IPS-18c (cell line): ENCODE data around the gene HS2ST1.
"Not testable (repeated sequence)": the region's sequence is repeated elsewhere in the genome, so short reads cannot be mapped to it uniquely, and the experiment has no call there.

Experiments used
- H3K4me3 ChIP-seq: 2 replicates; pipeline ENCODE4 v1.7.0; 2013; ENCODE audit warnings: low read depth, mild to moderate bottlenecking, low read length, moderate library complexity; ENCODE audit not compliant: insufficient read depth
- H3K9me3 ChIP-seq: one replicate; pipeline ENCODE4 v1.6.1; 2013; ENCODE audit warnings: mild to moderate bottlenecking, low read length, moderate library complexity; ENCODE audit not compliant: control insufficient read depth, insufficient read depth

The HS2ST1 gene

GRCh38 chr1:86953167-86953566 is 38.7 kb downstream of the HS2ST1 start:
- H3K9me3 ChIP-seq: peaks cover 2% of the 10 kb centered on the region
- no peak overlapping the region for H3K4me3 ChIP-seq

DNA sequence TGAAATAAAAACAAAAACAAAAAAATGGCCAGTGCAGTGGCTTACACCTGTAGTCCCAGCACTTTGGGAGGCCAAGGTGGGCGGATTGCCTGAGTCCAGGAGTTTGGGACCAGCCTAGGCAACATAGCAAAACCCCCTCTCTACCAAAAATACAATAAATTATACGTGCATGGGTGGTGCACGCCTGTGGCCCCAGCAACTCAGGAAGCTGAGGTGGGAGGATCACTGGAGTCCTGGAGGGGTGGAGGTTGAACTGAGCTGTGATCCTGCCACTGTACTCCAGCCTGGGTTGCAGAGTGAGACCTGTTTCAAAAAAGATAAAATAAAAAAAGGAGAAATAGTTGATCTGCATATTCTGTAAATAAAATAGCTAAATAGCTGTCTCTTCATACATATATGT is 41.2 kb downstream of the HS2ST1 start:
- Histone ChIP-seq H3K4me3 (no peak overlapping the region), H3K9me3 (peaks cover 2% of the 10 kb centered on the region)

GRCh38 chr1:86956221-86956620 is 41.8 kb downstream of the HS2ST1 start:
- Histone ChIP-seq H3K4me3 (no peak overlapping the region), H3K9me3 (no peaks in the 10 kb centered on the region)

DNA sequence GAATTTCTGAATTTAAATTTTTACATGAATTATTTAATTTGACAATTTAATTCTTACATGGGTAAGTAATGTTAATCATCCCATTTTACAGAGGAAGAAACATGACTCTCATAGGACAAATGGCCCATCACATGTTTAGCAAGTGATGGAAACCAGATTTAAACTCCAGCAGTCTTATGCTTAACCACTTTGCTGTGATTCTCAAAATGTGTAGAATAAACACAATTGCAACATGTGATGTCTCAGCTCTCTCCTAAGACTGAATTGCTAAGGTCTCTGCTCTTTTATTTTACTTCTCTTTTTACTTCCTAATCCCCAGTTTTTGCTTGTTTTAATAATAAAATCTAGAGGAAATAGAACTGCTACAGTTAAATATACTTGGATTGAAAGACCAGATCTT is 42.8 kb downstream of the HS2ST1 start:
- Histone ChIP-seq H3K9me3 (no peaks in the 10 kb centered on the region), H3K4me3 (no peak overlapping the region)

- Histone ChIP-seq H3K9me3 (no peaks in the 10 kb centered on the region), H3K4me3 (no peak overlapping the region)
These were observed 46.1 kb downstream of the HS2ST1 start for GRCh38 chr1:86960548-86960947.

DNA sequence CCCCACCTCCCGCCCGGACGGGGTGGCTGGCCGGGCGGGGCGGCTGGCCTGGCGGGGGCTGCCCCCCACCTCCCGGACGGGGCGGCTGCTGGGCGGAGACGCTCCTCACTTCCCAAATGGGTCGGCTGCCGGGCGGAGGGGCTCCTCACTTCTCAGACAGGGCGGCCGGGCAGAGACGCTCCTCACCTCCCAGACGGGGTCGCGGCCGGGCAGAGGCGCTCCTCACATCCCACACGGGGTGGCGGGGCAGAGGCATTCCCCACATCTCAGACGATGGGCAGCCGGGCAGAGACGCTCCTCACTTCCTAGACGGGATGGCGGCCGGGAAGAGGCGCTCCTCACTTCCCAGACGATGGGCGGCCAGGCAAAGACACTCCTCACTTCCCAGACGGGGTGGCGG is 49.4 kb downstream of the HS2ST1 start:
- not testable (repeated sequence) for H3K4me3 ChIP-seq, H3K9me3 ChIP-seq

- H3K4me3 ChIP-seq: no peak overlapping the region
- no peaks in the 10 kb centered on the region for H3K9me3 ChIP-seq
These were observed 50.8 kb downstream of the HS2ST1 start for GRCh38 chr1:86965012-86965826.

DNA sequence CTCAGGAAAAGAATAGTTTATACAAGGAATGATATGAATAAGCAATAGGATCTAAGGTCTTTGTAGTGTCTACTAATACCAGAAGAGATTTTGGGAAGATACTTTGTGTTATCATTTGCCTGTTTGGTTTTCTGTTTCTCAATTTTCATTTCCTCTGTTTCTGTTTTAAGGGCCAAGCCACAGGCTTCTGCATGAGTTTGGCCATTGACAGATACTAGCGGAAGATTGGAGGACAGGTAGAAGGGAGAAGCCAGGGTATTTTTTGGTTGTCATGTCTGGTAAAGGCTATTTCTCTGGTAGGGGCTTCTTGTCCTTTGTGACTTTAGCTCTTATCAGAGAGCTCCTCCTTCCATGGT is 51.4 kb downstream of the HS2ST1 start:
- Histone ChIP-seq H3K4me3 (no peak overlapping the region), H3K9me3 (no peaks in the 10 kb centered on the region)

- no peak overlapping the region for H3K4me3 ChIP-seq
- H3K9me3 ChIP-seq: no peaks in the 10 kb centered on the region
These were observed 56.5 kb downstream of the HS2ST1 start for GRCh38 chr1:86970938-86971337.

- Histone ChIP-seq H3K4me3 (no peak overlapping the region), H3K9me3 (no peaks in the 10 kb centered on the region)
These were observed 57.3 kb downstream of the HS2ST1 start for GRCh38 chr1:86971778-86972177.

GRCh38 chr1:86972262-86972661 is 57.8 kb downstream of the HS2ST1 start:
- Histone ChIP-seq H3K9me3 (no peaks in the 10 kb centered on the region), H3K4me3 (no peak overlapping the region)

DNA sequence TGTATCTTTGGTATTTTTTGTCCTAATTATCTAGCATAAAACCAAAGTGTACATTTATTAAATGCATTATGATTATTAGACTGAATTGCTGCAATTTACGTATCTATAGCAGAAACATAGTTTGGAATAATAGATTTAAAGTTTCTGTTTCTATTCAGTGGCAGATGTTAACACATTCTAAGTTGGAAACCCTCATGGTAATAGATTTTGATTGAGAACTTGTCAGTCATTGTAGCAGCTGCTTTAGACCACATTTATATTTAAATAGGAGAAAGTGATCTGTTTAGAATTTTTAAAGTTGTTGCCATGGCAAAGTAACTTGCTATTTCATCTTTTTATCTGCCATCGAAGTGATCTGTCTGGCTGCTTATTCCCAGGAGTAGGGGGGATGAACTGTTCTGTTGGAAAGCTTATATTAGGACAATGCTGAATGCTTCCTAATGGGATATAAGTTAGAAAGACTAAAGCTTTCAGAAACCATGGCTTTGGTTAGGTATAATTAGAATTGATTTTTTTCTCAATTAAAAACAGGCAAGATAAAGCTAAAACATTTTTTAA is 61.6 kb downstream of the HS2ST1 start:
- H3K9me3 ChIP-seq: no peaks in the 10 kb centered on the region
- no peak overlapping the region for H3K4me3 ChIP-seq

- no peaks in the 10 kb centered on the region for H3K9me3 ChIP-seq
- no peak overlapping the region for H3K4me3 ChIP-seq
These were observed 62.2 kb downstream of the HS2ST1 start for GRCh38 chr1:86976664-86977063.

DNA sequence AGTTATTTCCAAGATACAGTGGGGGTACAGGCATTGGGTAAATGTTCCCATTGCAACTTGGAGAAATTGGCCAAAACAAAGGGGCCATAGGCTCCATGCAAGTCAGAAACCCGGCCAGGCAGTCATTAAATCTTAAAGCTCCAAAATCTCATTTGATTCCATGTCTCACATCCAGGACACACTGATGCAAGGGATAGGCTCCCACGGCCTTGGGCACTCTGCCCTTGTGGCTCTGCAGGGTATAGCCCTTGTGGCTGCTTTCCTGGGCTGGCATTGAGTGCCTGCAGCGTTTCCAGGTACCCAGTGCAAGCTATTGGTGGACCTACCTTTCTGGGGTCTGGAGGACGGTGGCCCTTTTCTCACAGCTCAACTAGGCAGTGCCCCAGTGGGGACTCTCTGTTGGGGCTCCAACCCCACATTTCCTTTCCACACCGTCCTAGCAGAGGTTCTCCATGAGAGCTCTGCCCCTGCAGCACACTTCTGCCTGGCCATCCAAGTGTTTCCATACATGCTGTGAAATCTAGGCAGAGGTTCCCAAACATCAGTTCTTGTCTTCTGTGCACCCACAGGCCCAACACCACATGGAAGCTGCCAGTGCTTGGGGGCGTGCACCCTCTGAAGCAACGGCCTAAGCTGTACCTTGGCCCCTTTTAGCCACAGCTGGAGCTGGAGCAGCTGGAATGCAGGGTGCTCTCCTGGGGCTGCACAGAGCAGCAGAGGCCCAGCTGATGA is 67.2 kb downstream of the HS2ST1 start:
- H3K9me3 ChIP-seq: no peaks in the 10 kb centered on the region
- H3K4me3 ChIP-seq: no peak overlapping the region

DNA sequence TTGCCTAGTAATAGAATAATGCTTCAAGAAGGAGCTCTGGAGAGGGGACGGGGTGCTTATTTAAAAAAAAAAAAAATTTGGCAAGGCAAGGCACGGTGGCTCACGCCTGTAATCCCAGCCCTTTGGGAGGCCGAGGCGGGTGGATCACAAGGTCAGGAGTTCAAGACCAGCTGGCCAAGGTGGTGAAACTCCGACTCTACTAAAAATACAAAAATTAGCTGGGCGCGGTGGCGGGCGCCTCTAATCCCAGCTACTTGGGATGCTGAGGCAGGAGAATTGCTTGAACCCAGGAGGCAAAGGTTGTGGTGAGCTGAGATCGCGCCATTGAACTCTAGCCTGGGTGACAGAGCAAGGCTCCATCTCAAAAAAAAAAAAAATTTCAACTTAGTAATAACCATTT is 69.2 kb downstream of the HS2ST1 start:
- not testable (repeated sequence) for H3K4me3 ChIP-seq, H3K9me3 ChIP-seq

DNA sequence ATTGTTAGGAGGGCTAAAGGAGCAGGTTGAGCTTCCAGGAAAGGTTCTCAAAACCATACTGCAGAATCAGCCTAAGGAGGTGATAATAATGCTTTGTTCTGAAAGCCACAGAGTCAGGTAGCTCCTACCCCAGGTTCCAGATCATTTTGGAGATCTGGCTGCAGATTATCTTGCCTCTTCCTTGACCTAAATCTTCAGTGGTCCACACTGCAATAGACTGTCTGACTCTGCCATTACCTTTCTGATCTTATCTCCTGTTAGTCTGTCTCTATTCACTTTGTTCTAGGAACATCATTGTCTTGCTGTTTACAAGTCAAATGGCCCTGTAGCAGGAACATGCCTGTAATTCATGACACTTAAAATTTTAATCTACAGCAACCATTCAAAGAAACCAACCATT is 73.0 kb downstream of the HS2ST1 start:
- Histone ChIP-seq H3K4me3 (no peak overlapping the region), H3K9me3 (no peaks in the 10 kb centered on the region)

DNA sequence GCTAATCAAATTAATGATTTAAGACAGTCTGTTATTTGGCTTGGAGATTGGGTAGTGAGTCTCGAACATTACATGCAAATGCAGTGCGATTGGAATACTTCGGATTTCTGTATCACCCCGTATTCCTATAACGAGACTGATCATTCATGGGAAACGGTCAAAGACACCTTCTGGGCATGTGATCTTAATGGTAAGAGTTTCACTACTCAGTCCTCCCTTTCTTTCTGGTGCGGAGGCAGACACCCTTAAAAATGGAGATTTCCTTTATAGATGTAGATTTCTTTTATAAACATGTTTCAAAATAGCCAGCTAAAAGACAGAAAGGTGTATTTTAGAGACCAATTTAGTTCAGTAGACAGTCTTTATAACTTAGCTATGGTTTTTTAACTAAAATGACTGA is 74.4 kb downstream of the HS2ST1 start:
- H3K9me3 ChIP-seq: no peaks in the 10 kb centered on the region
- no peak overlapping the region for H3K4me3 ChIP-seq

GRCh38 chr1:86989690-86990089 is 75.3 kb downstream of the HS2ST1 start:
- not testable (repeated sequence) for H3K4me3 ChIP-seq, H3K9me3 ChIP-seq
